GM12878 (cell line): ENCODE measurements around the gene BEST4.

ENCODE experiments used
- CHD1 ChIP-seq: IDR thresholded peaks from 2 replicates; pipeline ENCODE4 v1.6.1; 2012; ENCODE audit warnings: low read depth, low read length, improper control_type of control experiment
- GABPA ChIP-seq: IDR thresholded peaks from 2 replicates; pipeline ENCODE4 v1.6.1; 2014; ENCODE audit warnings: antibody characterized with exemption, low read depth, mild to moderate bottlenecking, inconsistent platforms
- MEF2B ChIP-seq: fragments of 450-650 bp; IDR thresholded peaks from 2 replicates; pipeline ENCODE4 v1.6.1; 2018; ENCODE audit warnings: mild to moderate bottlenecking, moderate library complexity; ENCODE audit not compliant: partially characterized antibody, poor library complexity, severe bottlenecking
- POU2F2 ChIP-seq: IDR thresholded peaks from 3 replicates; pipeline ENCODE4 v1.6.1; 2011; ENCODE audit warnings: low read depth, mild to moderate bottlenecking, low read length, borderline replicate concordance
- RCOR1 ChIP-seq: conservative IDR thresholded peaks from 2 replicates; pipeline ENCODE4 v1.6.1; 2012; ENCODE audit warnings: low read depth, low read length, improper control_type of control experiment
- SMARCA5 ChIP-seq: fragments of 450-650 bp; IDR thresholded peaks from 2 replicates; pipeline ENCODE4 v1.6.1; 2017; ENCODE audit warnings: mild to moderate bottlenecking
- SMC3 ChIP-seq: IDR thresholded peaks from 2 replicates; pipeline ENCODE4 v1.6.1; 2011; ENCODE audit warnings: low read length, improper control_type of control experiment, borderline replicate concordance
- TF ChIP-seq, protein P1 (sequence below): IDR thresholded peaks from 2 replicates; pipeline ENCODE4 v1.6.1; 2011; ENCODE audit warnings: borderline replicate concordance, low read depth, mild to moderate bottlenecking, moderate library complexity, low read length; ENCODE audit not compliant: insufficient read depth, poor library complexity, severe bottlenecking
- TF ChIP-seq, protein P2 (sequence below), 3 experiments: IDR thresholded peaks in 2 of 3; conservative IDR thresholded peaks in 1 of 3; 2 replicates each; pipeline ENCODE4 v1.5.1; 2011; ENCODE audit warnings: low read depth in 3 of 3, low read length in 3 of 3, mild to moderate bottlenecking in 3 of 3, control low read depth in 2 of 3, moderate library complexity in 2 of 3, inconsistent platforms in 1 of 3, mixed read lengths in 1 of 3; ENCODE audit not compliant: control insufficient read depth in 2 of 3, insufficient read depth in 1 of 3; ENCODE audit errors: extremely low read depth in 1 of 3

DNA sequence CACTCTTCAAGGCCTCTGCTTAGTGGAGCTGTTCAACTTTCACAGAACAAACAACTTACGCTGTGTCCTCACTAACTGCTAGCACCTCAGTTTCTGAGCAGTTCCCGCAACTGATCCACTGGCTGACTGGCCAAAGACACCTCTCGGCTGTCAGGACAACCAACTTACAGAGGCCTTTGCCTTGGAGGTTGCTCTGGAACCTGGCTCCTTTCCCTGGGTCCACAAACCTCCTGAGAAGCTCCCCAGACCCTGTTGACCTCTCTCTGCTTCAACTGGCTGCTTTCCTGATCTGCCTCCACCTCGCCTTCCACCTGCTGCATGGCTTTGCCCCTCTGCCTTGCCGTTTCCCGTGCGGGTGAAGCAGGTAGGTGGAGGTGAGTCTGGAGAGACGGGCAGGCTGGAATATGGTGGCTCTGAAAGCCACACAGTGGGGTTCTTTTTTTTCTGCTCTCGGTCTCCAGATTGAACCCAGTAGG lies 33.3 kb upstream of the BEST4 start:
- TF ChIP-seq, protein P1, sequence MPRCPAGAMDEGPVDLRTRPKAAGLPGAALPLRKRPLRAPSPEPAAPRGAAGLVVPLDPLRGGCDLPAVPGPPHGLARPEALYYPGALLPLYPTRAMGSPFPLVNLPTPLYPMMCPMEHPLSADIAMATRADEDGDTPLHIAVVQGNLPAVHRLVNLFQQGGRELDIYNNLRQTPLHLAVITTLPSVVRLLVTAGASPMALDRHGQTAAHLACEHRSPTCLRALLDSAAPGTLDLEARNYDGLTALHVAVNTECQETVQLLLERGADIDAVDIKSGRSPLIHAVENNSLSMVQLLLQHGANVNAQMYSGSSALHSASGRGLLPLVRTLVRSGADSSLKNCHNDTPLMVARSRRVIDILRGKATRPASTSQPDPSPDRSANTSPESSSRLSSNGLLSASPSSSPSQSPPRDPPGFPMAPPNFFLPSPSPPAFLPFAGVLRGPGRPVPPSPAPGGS = no peak
- TF ChIP-seq POU2F2 (no peak), SMC3 (no peak), MEF2B (no peak), RCOR1 (no peak), GABPA (no peak), CHD1 (no peak), SMARCA5 (no peak)
- TF ChIP-seq, protein P2, sequence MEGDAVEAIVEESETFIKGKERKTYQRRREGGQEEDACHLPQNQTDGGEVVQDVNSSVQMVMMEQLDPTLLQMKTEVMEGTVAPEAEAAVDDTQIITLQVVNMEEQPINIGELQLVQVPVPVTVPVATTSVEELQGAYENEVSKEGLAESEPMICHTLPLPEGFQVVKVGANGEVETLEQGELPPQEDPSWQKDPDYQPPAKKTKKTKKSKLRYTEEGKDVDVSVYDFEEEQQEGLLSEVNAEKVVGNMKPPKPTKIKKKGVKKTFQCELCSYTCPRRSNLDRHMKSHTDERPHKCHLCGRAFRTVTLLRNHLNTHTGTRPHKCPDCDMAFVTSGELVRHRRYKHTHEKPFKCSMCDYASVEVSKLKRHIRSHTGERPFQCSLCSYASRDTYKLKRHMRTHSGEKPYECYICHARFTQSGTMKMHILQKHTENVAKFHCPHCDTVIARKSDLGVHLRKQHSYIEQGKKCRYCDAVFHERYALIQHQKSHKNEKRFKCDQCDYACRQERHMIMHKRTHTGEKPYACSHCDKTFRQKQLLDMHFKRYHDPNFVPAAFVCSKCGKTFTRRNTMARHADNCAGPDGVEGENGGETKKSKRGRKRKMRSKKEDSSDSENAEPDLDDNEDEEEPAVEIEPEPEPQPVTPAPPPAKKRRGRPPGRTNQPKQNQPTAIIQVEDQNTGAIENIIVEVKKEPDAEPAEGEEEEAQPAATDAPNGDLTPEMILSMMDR (IDR thresholded peaks at IDR 0.05 in 2 of 3, conservative IDR thresholded peaks at IDR 0.05 in 1 of 3; ENCODE audit: control insufficient read depth in 2 of 3, extremely low read depth in 1 of 3, insufficient read depth in 1 of 3, low read depth in 3 of 3, low read length in 3 of 3) = no peak
